SHP77 treated with DMSO at 0.1 percent for 48 hours (cell line): ENCODE results near the gene CMIP.

Source experiments
- DNase-seq: peaks from one replicate; lab custom pipeline; 2025; lab: John Stamatoyannopoulos, UW

The CMIP gene

DNA sequence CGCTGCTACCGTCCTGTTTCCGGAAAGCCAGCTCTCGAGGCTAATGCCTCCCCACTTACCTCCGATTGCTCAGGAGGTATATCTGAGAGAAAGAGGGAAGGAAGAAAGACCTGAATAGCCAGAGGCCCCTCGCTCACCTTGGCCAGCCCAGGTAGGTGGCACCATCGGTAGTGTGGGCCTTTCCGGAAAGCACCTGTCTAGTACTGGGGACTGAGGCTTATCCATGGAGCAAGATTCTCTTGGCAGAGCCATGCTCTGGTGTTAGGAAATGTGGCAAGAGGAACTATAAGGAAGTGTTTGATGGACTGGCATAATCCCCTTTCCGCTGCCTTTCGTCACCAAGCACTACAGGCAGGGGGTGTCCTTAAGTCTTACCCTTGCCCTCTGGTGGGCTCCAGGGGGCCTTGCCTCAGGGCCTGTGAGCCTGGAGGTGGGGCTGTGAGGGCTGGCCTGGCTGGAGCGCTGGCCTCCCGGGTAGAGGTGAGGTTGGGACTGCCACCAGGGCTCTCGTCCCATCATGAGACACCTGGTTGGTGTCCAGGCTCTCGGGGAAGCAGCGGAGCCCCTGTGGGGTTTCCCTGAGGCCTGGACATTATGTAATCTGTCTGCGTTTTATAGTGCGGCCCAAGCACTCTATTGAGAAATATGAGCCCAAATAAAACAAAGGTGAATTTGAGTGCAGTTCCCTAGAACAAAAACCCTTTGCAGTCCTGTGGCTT lies 2.9 kb downstream of the CMIP start:
- DNase-seq, result no peak

DNA sequence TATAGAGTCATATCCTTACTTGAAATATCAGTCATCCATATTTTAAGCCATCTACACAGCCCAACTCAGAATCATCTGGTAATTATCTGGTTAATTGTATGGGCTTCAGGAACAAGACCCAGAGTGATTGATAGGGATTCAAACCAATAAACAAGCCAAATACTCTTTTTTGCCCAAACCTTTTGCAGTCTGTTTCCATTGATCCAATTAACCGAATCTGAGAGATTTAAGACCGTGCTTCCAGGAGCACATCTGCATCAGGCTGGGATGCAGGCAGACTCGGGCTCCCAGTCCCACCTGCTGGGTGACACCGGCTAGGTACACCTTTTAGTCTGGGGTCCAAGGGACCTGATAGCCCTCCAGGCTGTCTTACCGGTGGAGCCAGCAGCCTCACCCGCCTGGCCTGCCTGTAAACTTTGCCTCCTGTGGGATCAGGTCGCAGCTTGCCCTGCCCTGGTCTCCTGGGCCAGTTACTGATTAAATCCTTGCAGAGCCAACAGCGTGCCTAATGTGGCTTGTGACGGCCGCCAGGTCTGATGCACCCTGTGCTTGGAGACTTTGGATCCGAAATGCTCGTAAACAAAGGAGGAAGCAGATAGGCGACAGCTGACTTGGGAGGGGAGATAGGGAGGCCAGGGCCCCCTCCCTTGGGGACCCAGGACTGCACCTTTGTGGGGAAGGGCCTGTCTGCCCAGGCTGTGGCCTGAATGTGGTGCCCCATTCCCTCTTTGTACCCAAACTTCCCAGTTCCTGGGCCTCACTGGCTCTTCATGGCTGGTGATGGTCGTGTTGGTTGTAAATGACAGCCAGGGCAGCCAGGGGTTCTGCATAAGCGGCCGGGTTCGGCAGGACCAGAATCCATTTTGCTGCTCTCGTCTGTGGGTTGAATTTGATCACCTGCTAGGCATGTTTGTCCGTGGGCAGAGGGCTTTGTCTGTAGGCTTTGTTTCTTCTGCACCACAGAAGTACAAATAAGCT lies 3.8 kb downstream of the CMIP start:
- no peak for DNase-seq

DNA sequence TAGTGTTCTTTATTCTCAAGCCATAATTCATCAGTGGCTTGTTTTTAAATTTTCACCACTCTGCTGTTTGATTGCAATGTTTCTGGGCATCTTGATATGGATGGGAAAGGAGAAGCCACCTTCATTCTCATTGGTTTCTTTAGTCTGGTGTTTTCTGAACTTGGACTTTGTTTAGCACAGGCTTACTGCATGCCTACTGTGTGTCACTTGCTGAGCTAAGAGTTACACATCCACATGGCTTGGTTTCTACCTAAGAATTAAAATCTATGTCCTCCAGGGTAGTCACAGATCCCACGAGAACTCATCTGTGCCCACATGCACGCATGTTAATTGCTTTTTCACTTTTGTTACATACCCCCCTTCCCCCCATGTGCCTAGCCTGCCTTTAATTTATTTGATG lies 4.6 kb downstream of the CMIP start:
- DNase-seq, result no peak

DNA sequence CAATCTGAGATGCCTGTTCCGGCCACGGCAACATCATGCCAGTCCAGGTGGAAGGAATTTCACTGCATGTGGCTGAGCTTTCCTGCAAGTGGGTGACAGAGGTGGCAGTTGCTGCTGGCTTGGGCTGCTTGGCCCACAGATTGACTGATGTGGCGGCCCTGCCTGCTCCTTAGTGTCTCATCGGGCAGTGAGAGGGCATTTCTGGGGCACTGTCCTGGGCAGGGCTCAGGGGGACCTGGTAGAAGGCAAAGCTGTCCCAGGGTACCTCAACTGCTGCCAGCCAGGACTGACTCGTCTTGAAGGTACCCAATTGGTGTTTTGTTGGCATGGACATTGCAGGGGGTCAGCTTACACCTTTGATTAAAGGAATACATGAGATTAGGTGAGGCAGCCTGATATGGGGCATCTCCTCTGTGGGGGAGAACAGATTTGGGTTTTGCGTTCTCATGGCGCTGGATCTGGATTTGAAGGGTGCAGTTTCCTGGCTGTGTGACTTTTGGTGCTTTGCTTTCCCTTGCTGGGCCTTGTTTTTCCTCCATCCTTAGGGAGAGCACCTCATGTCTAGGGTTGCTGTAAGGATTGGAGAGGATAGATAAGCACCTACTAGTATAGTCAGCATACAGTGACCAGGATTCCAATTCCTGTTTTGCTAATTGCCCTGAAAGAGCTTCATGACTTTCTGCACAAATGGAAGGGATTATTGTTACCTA lies 5.4 kb downstream of the CMIP start:
- no peak for DNase-seq

DNA sequence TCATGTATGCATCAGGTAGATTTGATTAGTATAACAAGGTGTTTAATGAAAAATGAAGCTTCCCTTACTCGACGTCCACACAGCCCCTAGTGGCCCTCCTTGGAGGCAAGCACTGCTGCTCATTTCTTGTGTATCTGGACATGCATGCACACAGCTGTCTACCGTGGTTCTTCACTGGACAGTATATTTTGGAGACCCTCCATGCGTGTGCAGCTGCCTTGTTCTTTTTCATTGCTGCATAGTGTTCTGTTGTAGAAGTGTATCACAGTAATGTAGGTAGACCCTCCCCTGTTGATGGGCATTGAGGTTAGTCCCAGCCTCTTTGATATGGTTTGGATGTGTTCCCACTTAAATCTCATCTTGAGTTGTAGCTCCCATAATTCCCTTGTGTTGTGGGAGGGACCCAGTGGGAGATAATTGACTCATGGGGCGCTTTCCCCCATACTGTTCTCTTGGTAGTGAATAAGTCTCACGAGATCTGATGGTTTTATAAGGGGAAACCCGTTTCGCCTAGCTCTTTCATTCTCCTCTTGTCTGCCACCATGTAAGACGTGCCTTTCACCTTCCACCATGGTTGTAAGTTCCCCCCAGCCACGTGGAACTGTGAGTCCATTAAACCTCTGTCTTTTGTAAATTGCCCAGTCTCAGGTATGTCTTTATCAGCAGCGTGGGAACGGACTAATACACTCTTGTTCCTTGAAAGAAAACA lies 6.3 kb downstream of the CMIP start:
- no peak for DNase-seq

DNA sequence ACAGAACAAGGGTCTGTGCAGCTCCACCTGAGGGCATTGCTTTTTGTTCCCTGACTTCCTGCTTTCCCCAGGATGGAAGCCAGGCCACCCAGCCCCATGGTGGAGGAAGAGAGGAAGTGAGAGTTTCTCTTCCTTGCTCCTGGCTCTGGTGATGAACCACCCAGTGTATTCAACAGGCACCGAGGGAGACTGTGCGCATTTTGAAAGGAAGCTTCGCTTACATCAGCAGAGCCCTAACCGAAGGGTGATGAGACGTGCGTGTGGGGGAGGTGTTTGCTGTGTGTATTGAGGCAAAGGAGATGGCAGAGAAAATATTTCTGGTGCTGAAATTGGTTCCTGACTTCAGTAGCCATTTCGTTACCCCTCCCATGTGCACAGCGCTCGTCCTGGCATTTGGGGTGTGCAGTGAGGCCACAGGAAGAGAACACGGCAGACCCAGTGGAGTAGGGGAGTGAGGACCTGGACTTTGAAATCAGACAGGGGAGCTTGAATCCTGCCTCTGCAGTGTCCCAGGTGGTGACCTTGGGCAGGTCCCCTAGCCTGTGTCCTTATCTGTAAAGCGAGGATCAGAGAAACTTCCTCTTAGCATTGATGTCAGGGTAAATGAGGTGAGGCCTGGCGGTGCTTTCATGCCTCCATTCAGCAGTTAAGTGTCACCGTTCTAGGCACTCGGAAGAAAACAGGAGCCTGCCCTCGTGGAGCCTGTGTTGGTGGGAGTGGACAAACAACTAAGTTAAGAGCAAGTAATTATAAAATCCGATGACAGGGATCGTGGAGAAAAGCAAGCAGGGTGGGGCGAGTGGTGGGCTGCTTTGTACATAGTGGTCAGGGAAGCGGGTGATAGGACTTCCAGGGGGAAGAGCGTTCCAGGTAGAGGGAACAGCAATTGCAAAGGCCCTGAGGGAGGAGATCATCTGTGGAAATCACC lies 7.4 kb downstream of the CMIP start:
- DNase-seq, result no peak

DNA sequence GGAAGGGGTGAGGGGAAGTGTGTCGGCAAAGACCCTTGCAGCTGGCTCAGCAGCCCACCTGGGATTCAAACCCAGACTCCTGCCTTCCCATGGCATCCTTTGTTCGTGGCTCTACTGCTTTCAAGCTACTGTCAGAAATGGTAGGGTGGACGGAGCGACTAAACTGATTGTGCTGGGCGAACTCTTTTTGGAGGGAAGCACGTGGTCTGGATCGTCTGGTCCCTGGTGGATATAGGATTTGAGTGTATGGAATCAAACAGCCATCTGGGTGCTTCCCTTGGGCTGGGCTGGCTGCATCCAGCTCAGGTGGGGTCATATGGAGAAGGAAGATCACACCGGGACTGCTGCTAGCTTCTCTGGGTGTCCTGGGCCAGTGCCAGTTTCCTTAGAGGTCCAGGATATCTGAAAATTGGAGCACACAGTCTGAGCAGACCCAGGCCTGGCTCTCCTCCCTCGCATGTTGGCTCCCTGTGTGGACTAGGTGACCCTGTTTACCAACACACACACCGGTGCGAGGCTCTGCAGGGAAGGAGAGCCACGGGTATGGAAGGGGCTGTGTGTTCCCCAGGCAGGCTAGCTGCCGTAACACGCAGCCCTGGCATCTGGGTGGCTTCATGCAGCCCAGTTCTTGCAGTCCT lies 8.6 kb downstream of the CMIP start:
- no peak for DNase-seq

DNA sequence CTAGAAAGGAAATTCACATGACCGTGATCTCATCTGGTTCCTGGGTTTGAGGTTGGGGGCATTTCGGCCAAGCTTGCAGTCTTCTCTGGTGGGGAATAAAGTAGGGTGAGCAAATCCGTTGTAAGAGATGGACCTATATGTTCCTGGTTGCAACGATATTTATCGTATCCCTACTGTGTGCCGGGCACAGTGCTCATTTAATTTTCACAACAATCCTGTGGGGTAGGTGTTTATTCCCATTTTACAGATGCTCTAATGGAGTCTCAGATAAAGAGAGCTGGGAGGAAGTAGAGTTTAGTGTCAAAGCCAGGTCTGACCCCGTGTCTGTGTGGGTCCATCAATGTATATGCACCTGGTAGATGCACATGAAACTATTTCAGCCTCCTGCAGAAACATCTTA lies 9.4 kb downstream of the CMIP start:
- no peak for DNase-seq

DNA sequence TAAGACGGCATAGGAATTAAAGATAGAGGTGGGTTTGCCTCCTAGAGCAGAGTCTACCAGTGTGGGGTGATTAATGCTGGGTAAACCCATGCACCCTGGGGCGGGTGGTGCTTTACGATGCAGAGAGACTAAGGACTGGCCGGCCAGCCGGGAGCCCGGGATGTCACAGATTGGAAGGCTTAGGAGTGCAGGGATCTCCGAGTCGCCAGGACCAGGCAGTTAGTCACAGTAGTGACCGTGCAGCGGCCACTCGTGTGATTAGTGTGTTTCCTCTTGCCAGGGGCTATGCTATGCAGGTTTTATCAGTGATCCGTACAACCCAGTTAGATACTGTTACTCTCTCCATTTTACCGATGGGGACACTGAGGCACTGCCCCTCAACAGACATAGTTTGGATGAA lies 10.4 kb downstream of the CMIP start:
- DNase-seq, result no peak

DNA sequence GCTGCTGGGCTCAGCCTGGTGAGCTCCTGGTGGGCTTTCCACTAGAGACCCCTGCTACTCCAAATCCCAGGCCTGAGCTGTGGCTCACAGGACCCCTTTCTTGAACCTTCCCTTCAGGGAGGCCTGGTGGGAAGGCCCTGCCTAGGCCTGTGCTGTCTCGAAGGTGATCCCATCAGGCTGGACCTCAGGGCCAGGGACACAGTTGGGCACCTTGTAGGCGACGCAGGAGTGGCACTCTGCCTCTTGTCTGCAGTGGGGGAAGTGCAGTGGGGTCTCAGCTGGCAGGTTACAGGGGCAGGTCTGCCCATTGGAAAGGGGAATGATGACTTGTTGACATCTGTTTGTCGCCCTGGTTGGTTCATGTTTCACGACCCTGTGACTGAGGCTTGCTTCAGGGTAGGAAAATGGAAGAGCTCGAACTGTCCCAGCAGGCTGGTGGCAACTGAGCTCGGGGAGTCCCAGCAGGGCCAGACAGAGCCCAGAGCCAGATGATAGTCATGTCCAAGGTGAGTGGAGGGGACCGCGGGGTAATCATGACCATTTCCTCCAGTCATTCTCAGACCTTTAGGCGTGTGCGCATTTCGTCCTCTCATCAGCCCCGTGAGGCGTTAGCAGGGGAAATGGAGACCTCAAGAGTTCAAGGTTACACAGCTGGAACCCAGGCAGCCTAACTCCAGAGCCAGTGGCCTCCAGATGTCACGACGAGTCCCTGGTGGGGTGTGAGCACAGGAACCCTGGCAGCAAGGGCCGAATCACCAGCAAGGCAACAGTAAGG lies 11.3 kb downstream of the CMIP start:
- no peak for DNase-seq

DNA sequence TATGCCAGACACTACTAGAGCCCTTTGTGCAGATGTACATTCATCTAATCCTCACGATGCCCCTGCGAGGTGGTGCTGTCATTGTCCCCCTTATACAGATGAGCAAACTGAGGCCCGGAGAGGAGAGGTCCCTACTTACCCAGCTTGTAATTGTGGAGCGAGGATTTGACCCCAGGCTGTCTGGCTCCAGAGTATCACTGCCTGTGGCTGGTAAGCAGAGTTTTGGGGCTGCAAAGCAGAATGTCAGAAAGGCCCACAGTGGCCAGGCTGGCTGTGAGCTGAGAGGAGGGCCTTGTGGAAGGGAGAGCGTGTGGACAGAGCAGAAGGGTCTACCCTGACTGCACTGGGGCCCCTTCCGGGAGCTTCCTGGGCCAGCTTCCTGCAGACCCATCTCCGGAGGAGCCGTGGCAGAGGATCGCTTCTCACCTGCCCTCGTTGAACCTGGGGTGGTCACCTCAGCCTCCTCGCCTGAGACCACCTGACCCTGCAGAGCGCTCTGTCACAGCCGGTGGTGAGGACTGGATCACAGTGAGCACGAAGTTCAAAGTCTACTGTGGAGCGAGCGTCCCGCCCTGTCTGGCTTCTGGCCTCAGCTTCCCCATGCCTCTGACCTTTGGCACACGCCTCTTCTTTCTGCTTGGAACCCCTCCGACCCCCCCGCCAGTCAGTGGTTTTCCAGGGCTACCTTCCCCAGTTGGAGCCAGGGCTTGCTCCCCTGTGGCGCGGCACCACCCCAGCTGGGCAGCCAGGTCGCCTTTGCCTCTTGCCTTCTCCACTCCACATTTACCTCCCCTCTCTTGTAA lies 12.1 kb downstream of the CMIP start:
- DNase-seq, result no peak

DNA sequence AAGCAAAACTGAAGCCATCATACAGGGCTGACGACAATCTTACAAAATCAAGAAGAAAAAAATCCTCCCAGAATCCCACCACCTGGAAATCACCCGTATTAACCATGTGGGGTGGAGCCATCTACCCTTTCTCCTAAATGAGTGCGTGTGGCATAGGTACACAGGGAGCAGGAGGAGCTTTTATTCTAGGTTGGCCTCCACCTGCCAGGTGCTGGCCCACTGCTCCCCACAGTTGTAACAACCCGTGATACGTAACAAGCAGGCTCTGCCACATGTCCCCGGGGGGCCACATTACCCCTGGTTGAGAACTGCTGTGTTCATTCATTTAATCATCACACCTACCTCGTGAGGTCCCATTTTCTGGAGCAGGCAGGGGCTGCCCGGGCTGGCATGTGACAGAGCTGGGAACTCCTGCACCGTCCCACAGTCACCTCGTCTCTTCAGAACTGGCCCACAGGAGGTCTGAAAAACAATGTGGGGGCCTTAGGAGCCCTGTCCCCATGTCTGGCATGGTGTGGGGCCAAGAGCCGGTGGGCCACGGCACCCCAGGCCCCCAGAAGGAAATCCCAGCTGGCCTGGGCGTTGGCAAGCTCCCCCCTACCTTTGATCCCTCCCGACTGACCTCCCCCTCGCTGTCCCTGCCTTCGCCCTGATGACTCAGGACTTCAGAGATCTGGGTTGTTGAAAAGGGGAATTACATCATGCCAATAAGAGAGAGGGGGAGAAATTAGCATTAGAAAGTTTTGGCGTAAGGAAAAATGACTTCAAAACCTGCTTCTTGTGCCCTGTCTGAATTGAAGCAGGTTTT lies 12.9 kb downstream of the CMIP start:
- no peak for DNase-seq

DNA sequence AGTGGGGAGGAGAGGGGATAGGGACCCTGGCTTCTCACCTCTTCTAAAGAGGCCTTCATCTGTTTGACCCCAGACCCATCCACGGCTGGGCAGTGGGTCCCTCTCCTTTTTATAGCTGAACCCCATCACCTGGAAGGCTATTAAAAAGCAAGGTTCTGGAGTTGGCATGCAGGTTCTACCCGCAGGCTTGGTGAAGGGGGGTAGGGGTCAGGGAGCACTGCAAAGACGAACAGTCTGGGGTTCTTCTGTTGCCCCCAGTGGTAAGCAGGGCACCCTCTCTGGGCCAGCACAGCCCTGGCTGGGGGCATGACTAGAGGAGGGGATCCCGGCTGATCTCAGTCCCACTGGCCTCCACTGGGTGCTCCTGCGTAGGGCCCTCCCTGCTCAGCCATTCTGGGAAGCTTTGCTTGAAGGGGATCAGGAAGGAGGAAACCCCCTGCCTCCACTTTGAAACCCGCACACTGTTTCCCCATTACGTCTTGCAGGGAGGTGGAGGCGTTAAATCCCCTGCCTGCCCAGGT lies 13.6 kb downstream of the CMIP start:
- DNase-seq, result no peak

DNA sequence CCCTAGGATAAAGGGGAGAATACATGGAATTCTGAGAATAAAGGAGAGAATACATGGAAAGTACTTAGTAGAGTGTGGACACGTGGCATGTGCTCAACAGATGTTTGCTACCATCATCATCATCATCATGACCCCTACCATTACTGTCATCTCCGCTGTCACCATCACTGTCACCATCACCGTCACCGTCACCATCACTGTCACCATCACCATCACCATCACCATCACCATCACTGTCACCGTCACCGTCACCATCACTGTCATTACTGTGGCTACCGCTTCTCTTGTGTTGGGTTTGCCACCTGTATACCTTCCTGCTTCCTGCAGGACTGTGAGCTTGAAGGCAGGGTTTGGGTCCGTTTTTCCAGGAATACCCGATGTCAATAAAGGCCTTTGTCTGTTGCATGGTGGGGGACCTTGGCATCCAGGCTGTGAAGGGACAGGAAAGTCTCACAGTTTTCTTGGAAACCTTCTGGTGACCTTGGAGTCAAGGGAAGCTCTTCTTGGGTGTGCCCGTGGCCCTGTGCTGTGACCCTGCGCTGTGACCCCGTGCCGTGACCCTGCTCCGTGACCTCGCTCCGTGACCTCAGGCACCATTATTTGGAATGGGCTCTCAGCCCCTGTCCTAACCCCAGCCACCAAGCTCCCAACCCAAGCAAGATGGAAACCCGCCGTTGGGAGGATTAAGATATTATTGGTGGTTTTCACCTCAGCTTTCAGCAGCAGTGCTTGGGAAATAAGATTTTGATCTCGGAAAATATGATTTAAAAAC lies 14.4 kb downstream of the CMIP start:
- no peak for DNase-seq

DNA sequence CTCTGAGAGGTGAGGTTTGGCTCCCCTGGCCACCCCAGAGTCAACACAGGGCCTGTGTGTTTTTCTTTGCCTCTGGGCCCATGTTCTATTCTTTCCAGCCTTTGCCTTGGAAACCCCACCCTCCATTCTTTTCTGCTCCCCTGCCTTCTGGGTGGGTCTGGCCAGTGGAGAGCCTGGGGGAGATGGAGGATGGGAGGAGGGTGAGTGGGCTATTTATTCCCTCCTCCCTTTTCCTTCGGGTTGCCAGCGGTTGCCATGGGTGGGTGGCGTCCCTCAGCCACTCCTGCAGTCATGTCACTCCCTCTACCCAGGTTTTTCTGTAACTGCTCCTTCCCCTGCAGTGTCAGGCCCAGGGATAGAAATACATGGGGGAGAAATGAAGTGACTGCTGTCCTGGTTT lies 15.5 kb downstream of the CMIP start:
- no peak for DNase-seq

DNA sequence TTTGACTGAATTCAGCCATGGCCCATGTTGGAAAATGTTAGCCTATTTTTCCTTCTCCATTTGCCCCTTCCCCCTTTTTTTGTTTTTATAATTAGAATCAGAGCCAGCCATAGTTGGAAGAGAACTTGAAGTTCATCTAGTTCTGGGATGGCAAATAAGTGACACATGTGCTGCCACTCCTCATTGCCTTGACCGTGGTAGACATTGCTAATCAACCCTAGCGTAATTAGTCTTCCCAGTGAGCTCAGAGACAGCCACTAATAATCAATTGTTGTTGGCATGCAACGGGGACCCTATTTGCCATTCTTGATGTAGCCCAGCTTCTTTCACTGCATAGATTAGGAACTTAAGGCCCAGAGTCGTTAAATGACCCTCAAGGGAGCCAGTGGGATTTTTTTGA lies 16.6 kb downstream of the CMIP start:
- no peak for DNase-seq

DNA sequence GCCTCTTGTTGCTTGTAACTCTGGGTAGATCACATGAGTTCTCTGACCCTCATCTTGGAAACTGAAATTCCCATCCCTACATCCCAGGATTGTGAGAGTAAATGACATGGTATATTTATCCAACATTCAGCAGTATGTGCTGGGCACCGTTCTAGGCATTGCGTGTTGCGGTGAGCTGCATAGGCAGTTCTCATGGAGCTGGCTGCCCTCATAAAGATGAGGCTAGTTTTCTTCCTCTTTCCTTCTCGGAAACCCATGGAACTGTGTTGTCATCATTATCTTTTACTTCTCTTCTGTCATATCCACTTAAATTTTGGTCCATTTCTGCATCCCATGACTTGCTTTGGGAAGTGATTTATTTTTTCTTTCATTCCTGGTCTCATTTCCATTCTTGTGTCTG lies 17.2 kb downstream of the CMIP start:
- DNase-seq, result no peak
